ENCODE results near the gene RGS3. TPM values are rescaled to one million over a fixed set of nuclear protein-coding genes. Genes with fewer than 3 reads are reported as not detected.

The RGS3 gene
- total RNA-seq, 1 donor: 48.9 TPM

GRCh38 chr9:113535756-113536155, 72.2 kb downstream of the RGS3 start:
- no peak overlapping the region for H3K4me3 ChIP-seq (ENCODE audit: low read depth, low read length)
- no peak for TF ChIP-seq CTCF (IDR thresholded peaks at IDR 0.05; ENCODE audit: insufficient read depth, low read length)
- DNase-seq (ENCODE audit: low read depth): no peak

DNA sequence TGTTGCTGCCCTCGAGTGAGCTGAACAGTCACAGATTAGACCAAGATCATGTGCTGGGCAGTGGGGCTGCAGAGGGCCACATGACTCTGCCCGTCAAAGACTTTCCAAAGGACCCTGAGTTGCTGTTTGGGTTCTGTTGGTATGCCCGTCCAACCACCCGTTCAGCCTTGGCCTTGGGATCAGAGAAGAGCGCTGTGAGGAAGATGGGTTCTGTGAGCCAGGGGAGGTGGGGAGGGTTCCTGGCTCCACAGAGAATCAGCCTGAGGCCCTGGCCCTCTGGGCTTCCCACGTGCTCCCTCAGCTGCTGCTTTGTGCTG, 72.6 kb downstream of the RGS3 start:
- DNase-seq (ENCODE audit: low read depth): no peak
- no peak overlapping the region for H3K4me3 ChIP-seq (ENCODE audit: low read depth, low read length)
- no peak for TF ChIP-seq CTCF (IDR thresholded peaks at IDR 0.05; ENCODE audit: insufficient read depth, low read length)

- no peak overlapping the region for H3K4me3 ChIP-seq (ENCODE audit: low read depth, low read length)
- peak; percentile 49 for DNase-seq (ENCODE audit: low read depth)
- TF ChIP-seq CTCF (IDR thresholded peaks at IDR 0.05; ENCODE audit: insufficient read depth, low read length): no peak
These were observed 73.1 kb downstream of the RGS3 start for GRCh38 chr9:113536483-113537228.

- DNase-seq (ENCODE audit: low read depth): peak; percentile 12
- no peak overlapping the region for H3K4me3 ChIP-seq (ENCODE audit: low read depth, low read length)
- TF ChIP-seq CTCF (IDR thresholded peaks at IDR 0.05; ENCODE audit: insufficient read depth, low read length): no peak
These were observed 73.8 kb downstream of the RGS3 start for GRCh38 chr9:113537229-113537810.

GRCh38 chr9:113538131-113538530, 74.6 kb downstream of the RGS3 start:
- no peak for DNase-seq (ENCODE audit: low read depth)
- no peak for TF ChIP-seq CTCF (IDR thresholded peaks at IDR 0.05; ENCODE audit: insufficient read depth, low read length)
- no peak overlapping the region for H3K4me3 ChIP-seq (ENCODE audit: low read depth, low read length)

GRCh38 chr9:113538701-113539430, 75.3 kb downstream of the RGS3 start:
- no peak for TF ChIP-seq CTCF (IDR thresholded peaks at IDR 0.05; ENCODE audit: insufficient read depth, low read length)
- no peak for DNase-seq (ENCODE audit: low read depth)
- H3K4me3 ChIP-seq (ENCODE audit: low read depth, low read length): no peak overlapping the region

Measured in fibroblast of the aortic adventitia (primary cell).